Psoas muscle (tissue), 8 donors: ENCODE data around the gene GNLY. TPM values are rescaled to one million over a fixed set of nuclear protein-coding genes. Genes with fewer than 3 reads are reported as not detected.
A peak's percentile ranks its signal among the peaks of the same experiment; 100 is the strongest.

Source experiments
- ATAC-seq, 4 donors: fragments of 200-7000 bp; cut with Tn5 transposase; one replicate each; pipeline ENCODE4 v1.9.1; 2020; ENCODE audit warnings: moderate library complexity in 3 of 4, mild to moderate bottlenecking in 2 of 4
- DNase-seq, 2 donors: peaks; one replicate each; pipeline ENCODE4 v3.0.0-alpha.2; 2020
- H3K27ac ChIP-seq: fragments of 200-600 bp; one replicate; pipeline ENCODE4 v1.8.0; 2022
- H3K27me3 ChIP-seq, 3 donors: fragments of 200-600 bp in 1 of 3; one replicate each; pipeline versions ENCODE4 v1.6.1 to v1.8.0; 2013 to 2022; ENCODE audit warnings: low read length in 2 of 3, mild to moderate bottlenecking in 2 of 3, moderate library complexity in 1 of 3; ENCODE audit not compliant: insufficient read depth in 3 of 3
- H3K36me3 ChIP-seq, 2 donors: fragments of 200-600 bp in 1 of 2; one replicate each; pipeline versions ENCODE4 v1.6.1 to v1.8.0; 2013 to 2022; ENCODE audit warnings: low read depth in 1 of 2, mild to moderate bottlenecking in 1 of 2, moderate library complexity in 1 of 2; ENCODE audit not compliant: insufficient read depth in 1 of 2
- H3K4me1 ChIP-seq: fragments of 200-600 bp; one replicate; pipeline ENCODE4 v1.8.0; 2022
- H3K4me3 ChIP-seq: fragments of 200-600 bp; one replicate; pipeline ENCODE4 v1.8.0; 2022; ENCODE audit warnings: mild to moderate bottlenecking
- H3K9me3 ChIP-seq: fragments of 200-600 bp; one replicate; pipeline ENCODE4 v1.8.0; 2022
- WGBS, 3 donors: extraction: QIAGEN DNeasy Blood & Tissue Kit; methylation state at CpG; one replicate each; pipeline versions ENCODE4 v1.1.6 to v1.1.7; 2013; 5-methylcytosine and 5-hydroxymethylcytosine counted together
- intact Hi-C, 2 donors: fragments of 100-400 bp; cut with DNase I; formaldehyde crosslinking; loops; one replicate each; pipeline versions ENCODE4 v1.11.0 to v1.14.2; 2022
- polyA plus RNA-seq, 3 donors: library from polyadenylated mRNA; stranded (reverse); fragments of 200-250 nt; gene quantifications; one replicate each; pipeline ENCODE4 v1.2.3, GENCODE V29; 2013
- total RNA-seq, 4 donors: library from RNA; stranded (reverse); fragmentation: NEBNext Ultra II Directional in 2 of 4; extraction: Animal tissue kit (Norgen Biotek cat#: 25700) in 2 of 4; gene quantifications; one replicate each; pipeline versions ENCODE4 v1.2.1 to v1.2.4, GENCODE V29; 2021 to 2023
- TF ChIP-seq, protein P1 (sequence below): fragments of 200-600 bp; IDR thresholded peaks from one replicate; pipeline ENCODE4 v1.8.0; 2022; ENCODE audit warnings: antibody characterized with exemption
- donor health status: healthy with polysubstance abuse.
- donor health status: DM: no; HTN: no; CAD: no; lungs with moderate emphysema.
- donor health status: Bipolar disorder and iron deficiency.
- donor health status: healthy.
- donor health status: DM: yes; HTN: yes; CAD: no.
- donor health status: DM: no; HTN: no; CAD: no.
- donor health status: DM: no; HTN: no; CAD: no.
- donor health status: DM: yes; HTN: yes; CAD: no.

Gene GNLY
- total and polyA plus RNA-seq, 7 donors = 0.58 to 31.6 (median 8.2) TPM

DNA sequence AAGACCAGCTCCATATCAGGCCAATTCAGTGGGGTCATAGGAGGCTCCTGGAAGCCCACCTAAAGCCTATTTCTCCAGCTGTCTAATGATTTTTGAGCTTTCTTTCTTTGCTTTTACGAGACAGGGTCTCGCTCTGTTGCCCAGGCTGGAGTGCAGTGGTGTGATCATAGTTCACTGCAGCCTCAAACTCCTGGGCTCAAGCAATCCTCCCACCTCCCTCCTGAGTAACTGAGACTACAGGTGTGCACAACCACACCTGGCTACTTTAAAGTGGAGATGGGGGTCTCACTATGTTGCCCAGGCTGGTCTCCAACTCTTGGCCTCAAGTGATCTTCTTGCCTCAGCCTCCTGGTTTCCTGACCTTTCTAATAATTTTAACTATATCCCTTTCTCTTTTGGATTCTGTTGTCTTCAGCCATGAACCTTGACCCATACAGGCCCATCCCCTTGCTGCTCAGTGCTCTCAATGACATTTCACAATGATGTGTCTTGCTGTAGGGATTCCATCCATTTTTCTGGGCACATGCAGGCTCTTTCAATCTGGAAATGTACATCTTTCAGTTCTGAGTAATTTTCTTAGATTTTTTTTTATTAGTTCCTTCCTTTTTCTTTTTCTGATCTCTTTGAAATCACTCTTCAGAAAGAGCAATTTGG, 29.7 kb downstream of the GNLY start:
- TF ChIP-seq, protein P1, sequence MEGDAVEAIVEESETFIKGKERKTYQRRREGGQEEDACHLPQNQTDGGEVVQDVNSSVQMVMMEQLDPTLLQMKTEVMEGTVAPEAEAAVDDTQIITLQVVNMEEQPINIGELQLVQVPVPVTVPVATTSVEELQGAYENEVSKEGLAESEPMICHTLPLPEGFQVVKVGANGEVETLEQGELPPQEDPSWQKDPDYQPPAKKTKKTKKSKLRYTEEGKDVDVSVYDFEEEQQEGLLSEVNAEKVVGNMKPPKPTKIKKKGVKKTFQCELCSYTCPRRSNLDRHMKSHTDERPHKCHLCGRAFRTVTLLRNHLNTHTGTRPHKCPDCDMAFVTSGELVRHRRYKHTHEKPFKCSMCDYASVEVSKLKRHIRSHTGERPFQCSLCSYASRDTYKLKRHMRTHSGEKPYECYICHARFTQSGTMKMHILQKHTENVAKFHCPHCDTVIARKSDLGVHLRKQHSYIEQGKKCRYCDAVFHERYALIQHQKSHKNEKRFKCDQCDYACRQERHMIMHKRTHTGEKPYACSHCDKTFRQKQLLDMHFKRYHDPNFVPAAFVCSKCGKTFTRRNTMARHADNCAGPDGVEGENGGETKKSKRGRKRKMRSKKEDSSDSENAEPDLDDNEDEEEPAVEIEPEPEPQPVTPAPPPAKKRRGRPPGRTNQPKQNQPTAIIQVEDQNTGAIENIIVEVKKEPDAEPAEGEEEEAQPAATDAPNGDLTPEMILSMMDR = no peak
- 97 to 100% (median 99%) methylated on average over 2 of the region's 2 CpGs for WGBS, 3 donors
- no peak for ATAC-seq
- no peaks in the 10 kb centered on the region for H3K36me3 ChIP-seq
- peaks cover 23% of the 10 kb centered on the region for H3K4me1 ChIP-seq
- no peak overlapping the region for H3K4me3 ChIP-seq
- peak in 1 of 2 donors; percentile 8 for DNase-seq
- no peaks in the 10 kb centered on the region for H3K9me3 ChIP-seq
- no peak overlapping the region for H3K27ac ChIP-seq
- H3K27me3 ChIP-seq = no peaks in the 10 kb centered on the region
- intact Hi-C loops = loop anchor here in 1 of 2 donors (10.0 kb wide), 1 partner anchor 351 kb away; no protein-coding TSS in a partner anchor

DNA sequence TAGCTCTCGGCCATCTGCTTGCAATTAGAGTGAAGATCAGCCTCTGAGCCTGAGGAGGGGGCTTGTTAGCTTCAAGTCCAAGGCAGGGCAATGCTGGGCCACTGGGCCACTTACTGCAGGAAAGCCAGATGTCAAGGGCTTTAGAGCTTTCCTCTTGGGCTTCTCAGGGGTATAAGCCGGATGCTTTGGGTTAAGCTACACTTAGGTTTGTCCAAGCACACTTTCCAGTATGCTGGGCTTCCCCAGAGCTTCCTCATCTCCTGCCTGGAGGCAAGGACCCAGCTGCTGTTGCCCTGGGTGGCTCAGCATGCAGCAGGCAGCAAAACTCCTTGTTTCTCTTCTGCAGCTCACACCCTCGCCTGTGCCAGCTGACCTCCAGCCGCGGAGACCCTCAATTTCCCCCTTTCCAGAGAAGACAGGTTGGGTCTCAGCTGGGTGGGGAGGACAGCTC, 30.6 kb downstream of the GNLY start:
- no peak for ATAC-seq
- intact Hi-C loops = loop anchor here in 1 of 2 donors (10.0 kb wide), 1 partner anchor 350 kb away; no protein-coding TSS in a partner anchor

DNA sequence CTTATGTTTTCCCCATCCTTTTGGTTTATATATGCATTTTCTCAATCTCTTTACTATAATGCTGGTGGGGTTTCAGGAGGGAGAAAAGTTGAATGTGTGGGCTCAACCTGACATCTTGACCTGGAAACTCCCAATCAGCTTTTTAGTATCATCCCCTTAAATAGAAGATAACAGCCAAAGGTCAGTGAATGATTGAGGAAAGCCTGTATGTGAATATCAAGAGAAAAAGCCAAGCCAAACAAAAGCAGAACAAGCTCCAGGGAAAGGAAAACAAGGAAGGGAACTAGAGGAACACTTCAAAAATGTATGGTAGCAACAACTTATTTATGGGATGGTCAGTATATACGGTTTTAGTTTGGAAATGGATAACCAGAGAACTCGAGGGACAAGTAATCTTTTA, 31.3 kb downstream of the GNLY start:
- intact Hi-C loops = loop anchor here in 1 of 2 donors (10.0 kb wide), 1 partner anchor 349 kb away; no protein-coding TSS in a partner anchor
- Histone ChIP-seq H3K4me1 (peaks cover 20% of the 10 kb centered on the region), H3K27ac (no peak overlapping the region), H3K27me3 (no peaks in the 10 kb centered on the region), H3K36me3 (no peaks in the 10 kb centered on the region), H3K9me3 (no peaks in the 10 kb centered on the region), H3K4me3 (no peak overlapping the region)
- WGBS, 3 donors = 72 to 75% (median 74%) methylated on average over 2 of the region's 2 CpGs
- DNase-seq = no peak
- no peak for ATAC-seq
- TF ChIP-seq, protein P1 = no peak

More for the DNA sequence above, 30.6 kb downstream of the GNLY start:
- Histone ChIP-seq H3K9me3 (no peaks in the 10 kb centered on the region), H3K27me3 (no peaks in the 10 kb centered on the region), H3K4me3 (no peak overlapping the region), H3K4me1 (peaks cover 22% of the 10 kb centered on the region), H3K27ac (no peak overlapping the region), H3K36me3 (no peaks in the 10 kb centered on the region)
- TF ChIP-seq, protein P1 = no peak
- 73 to 78% (median 76%) methylated on average over 5 of the region's 5 CpGs for WGBS, 3 donors
- peak in 1 of 2 donors; percentile 34 for DNase-seq

DNA sequence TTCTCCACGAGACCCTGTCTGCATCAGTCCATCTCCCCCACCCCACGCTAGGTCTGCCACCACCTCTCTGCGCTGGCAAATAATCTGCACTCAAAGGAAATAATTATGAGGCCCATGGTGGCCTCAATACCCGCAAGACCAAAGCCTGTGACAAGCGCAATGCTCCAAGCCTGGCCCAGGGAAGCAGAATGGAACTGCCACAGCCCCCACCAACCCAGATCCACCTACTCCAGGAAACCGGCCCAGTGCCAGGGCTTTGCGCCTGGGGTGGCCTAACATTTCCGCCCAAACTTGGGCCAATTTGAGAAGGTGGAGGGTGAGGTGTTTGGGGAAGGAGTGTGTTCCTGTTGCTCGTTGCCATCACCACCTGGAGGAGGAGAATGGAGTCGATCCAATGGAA, 33.6 kb downstream of the GNLY start:
- no peak overlapping the region for H3K4me3 ChIP-seq
- WGBS, 3 donors = 78 to 84% (median 81%) methylated on average over 10 of the region's 10 CpGs
- H3K27ac ChIP-seq = no peak overlapping the region
- intact Hi-C loops = loop anchor here in 1 of 2 donors (2.0 to 10.0 kb wide), 2 partner anchors 87 to 347 kb away; no protein-coding TSS in a partner anchor
- H3K36me3 ChIP-seq = no peaks in the 10 kb centered on the region
- no peaks in the 10 kb centered on the region for H3K27me3 ChIP-seq
- TF ChIP-seq, protein P1 = no peak
- DNase-seq (peak in 1 of 2 donors; percentile 58), ATAC-seq (no peak)
- H3K9me3 ChIP-seq = no peaks in the 10 kb centered on the region
- peaks cover 38% of the 10 kb centered on the region for H3K4me1 ChIP-seq
